ENCODE results near the gene RXFP1.

Gene RXFP1

GRCh38 chr4:158521484-158522088, at the start of gene RXFP1:
Gene RXFP1 (plus strand): TSS chr4:158521882. CDS start chr4:158521977, 95 bp downstream.
- Histone ChIP-seq H3K27ac (ENCODE audit: low read depth, low read length) (no peak within 1 kb of the TSS), H3K4me3 (ENCODE audit: insufficient read depth, low read length, poor library complexity, severe bottlenecking) (no peak within 1 kb of the TSS), H3K9me3 (ENCODE audit: insufficient read depth, low read length) (no peaks in the 10 kb centered on the region), H3K79me2 (ENCODE audit: insufficient read depth, low read length) (no peaks in the 10 kb centered on the region), H3F3A (ENCODE audit: insufficient read depth) (no peaks in the 10 kb centered on the region), H3K9ac (ENCODE audit: low read length) (no peak within 1 kb of the TSS), H4K20me1 (ENCODE audit: low read depth, low read length) (no peaks in the 10 kb centered on the region), H3K36me3 (ENCODE audit: low read length) (no peaks in the 10 kb centered on the region), H3K27me3 (ENCODE audit: low read length) (no peaks in the 10 kb centered on the region), H2AFZ (ENCODE audit: low read depth, low read length, severe bottlenecking) (no peak within 1 kb of the TSS), H3K4me2 (ENCODE audit: low read depth, low read length, poor library complexity, severe bottlenecking) (no peak within 1 kb of the TSS), H3K9me2 (replicated peaks; ENCODE audit: insufficient read depth, low read length) (no peaks in the 10 kb centered on the region)
- TF ChIP-seq, protein P1, sequence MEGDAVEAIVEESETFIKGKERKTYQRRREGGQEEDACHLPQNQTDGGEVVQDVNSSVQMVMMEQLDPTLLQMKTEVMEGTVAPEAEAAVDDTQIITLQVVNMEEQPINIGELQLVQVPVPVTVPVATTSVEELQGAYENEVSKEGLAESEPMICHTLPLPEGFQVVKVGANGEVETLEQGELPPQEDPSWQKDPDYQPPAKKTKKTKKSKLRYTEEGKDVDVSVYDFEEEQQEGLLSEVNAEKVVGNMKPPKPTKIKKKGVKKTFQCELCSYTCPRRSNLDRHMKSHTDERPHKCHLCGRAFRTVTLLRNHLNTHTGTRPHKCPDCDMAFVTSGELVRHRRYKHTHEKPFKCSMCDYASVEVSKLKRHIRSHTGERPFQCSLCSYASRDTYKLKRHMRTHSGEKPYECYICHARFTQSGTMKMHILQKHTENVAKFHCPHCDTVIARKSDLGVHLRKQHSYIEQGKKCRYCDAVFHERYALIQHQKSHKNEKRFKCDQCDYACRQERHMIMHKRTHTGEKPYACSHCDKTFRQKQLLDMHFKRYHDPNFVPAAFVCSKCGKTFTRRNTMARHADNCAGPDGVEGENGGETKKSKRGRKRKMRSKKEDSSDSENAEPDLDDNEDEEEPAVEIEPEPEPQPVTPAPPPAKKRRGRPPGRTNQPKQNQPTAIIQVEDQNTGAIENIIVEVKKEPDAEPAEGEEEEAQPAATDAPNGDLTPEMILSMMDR (IDR thresholded peaks at IDR 0.05; ENCODE audit: insufficient read depth, low read length, poor library complexity, severe bottlenecking): no peak
- TF ChIP-seq EZH2phosphoT487 (conservative IDR thresholded peaks at IDR 0.05; ENCODE audit: low read length): no peak

DNA sequence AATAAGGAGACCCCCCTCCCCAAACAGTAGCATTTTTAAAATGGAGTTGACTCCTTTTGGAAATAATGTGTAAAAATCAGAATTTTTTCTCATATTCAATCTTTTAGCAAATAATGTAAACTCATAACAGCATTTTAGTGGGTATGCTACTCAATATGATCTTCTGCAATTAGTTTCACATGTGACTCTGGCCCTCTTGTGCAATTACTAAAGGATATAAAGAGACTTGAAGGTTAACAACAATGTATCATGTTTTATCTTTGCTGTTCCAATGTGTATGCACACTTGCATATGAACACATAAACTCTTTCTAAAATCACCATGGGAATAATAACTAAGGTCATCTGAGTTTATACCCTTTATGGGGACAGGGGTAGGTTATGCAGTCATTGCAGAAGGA, 39.9 kb upstream of the RXFP1 start:
- no peaks in the 10 kb centered on the region for H3K27me3 ChIP-seq (ENCODE audit: low read length)
- no peaks in the 10 kb centered on the region for H4K20me1 ChIP-seq (ENCODE audit: low read depth, low read length)
- H3K4me2 ChIP-seq (ENCODE audit: low read depth, low read length, poor library complexity, severe bottlenecking): no peak overlapping the region
- no peak overlapping the region for H3K27ac ChIP-seq (ENCODE audit: low read depth, low read length)
- TF ChIP-seq, protein P1 (IDR thresholded peaks at IDR 0.05; ENCODE audit: insufficient read depth, low read length, poor library complexity, severe bottlenecking): no peak
- no peak for TF ChIP-seq EZH2phosphoT487 (conservative IDR thresholded peaks at IDR 0.05; ENCODE audit: low read length)
- H3F3A ChIP-seq (ENCODE audit: insufficient read depth): no peaks in the 10 kb centered on the region
- no peak overlapping the region for H3K9ac ChIP-seq (ENCODE audit: low read length)
- no peak overlapping the region for H2AFZ ChIP-seq (ENCODE audit: low read depth, low read length, severe bottlenecking)
- no peak overlapping the region for H3K4me3 ChIP-seq (ENCODE audit: insufficient read depth, low read length, poor library complexity, severe bottlenecking)
- H3K36me3 ChIP-seq (ENCODE audit: low read length): no peaks in the 10 kb centered on the region
- H3K79me2 ChIP-seq (ENCODE audit: insufficient read depth, low read length): no peaks in the 10 kb centered on the region
- no peaks in the 10 kb centered on the region for H3K9me3 ChIP-seq (ENCODE audit: insufficient read depth, low read length)
- H3K9me2 ChIP-seq (replicated peaks; ENCODE audit: insufficient read depth, low read length): no peaks in the 10 kb centered on the region

- H3K4me2 ChIP-seq (ENCODE audit: low read depth, low read length, poor library complexity, severe bottlenecking): no peak overlapping the region
- TF ChIP-seq, protein P1 (IDR thresholded peaks at IDR 0.05; ENCODE audit: insufficient read depth, low read length, poor library complexity, severe bottlenecking): no peak
Observed at GRCh38 chr4:158484173-158484885, 37.4 kb upstream of the RXFP1 start.

More at GRCh38 chr4:158484173-158484885, 37.4 kb upstream of the RXFP1 start:
- Histone ChIP-seq H3K36me3 (ENCODE audit: low read length) (no peaks in the 10 kb centered on the region), H3K27ac (ENCODE audit: low read depth, low read length) (no peak overlapping the region), H3K4me3 (ENCODE audit: insufficient read depth, low read length, poor library complexity, severe bottlenecking) (no peak overlapping the region), H3K9me2 (replicated peaks; ENCODE audit: insufficient read depth, low read length) (no peaks in the 10 kb centered on the region), H4K20me1 (ENCODE audit: low read depth, low read length) (no peaks in the 10 kb centered on the region), H3K27me3 (ENCODE audit: low read length) (no peaks in the 10 kb centered on the region), H2AFZ (ENCODE audit: low read depth, low read length, severe bottlenecking) (no peak overlapping the region), H3K9me3 (ENCODE audit: insufficient read depth, low read length) (no peaks in the 10 kb centered on the region), H3K79me2 (ENCODE audit: insufficient read depth, low read length) (no peaks in the 10 kb centered on the region), H3K9ac (ENCODE audit: low read length) (no peak overlapping the region), H3F3A (ENCODE audit: insufficient read depth) (no peaks in the 10 kb centered on the region)

Data from SU-DHL-6 (cell line).